SK-N-DZ (cell line): ENCODE measurements around the gene KLHL29.

Experiments used
- DNase-seq: peaks from one replicate; pipeline ENCODE4 v3.0.0-alpha.2; 2015; ENCODE audit warnings: low spot score

The KLHL29 gene

GRCh38 chr2:23692263-23692662, 307.3 kb downstream of the KLHL29 start:
- no peak for DNase-seq

- no peak for DNase-seq
These were observed 308.0 kb downstream of the KLHL29 start for GRCh38 chr2:23692851-23693605.

- DNase-seq, result no peak
These were observed 308.6 kb downstream of the KLHL29 start for GRCh38 chr2:23693606-23693951.

- no peak for DNase-seq
These were observed 309.4 kb downstream of the KLHL29 start for GRCh38 chr2:23694058-23695045.

GRCh38 chr2:23695214-23695889, 310.4 kb downstream of the KLHL29 start:
- DNase-seq, result no peak

GRCh38 chr2:23695890-23696751, 311.1 kb downstream of the KLHL29 start:
- DNase-seq, result no peak

DNA sequence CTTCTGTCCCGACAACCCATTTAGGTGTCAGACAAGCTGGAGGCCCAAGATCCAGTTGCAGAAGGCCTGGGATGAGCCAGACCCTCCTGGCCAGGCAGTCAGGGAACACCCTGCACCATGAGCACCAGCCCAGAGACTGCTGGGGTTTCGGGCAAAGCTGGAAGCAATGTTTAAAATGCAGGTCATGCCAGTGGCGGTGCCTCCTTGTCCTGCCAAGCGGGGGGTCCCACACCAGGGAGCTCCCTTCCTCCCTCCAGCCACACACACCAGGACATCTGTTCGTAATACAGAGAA, 311.7 kb downstream of the KLHL29 start:
- DNase-seq, result no peak

GRCh38 chr2:23697256-23698075, 312.5 kb downstream of the KLHL29 start:
- no peak for DNase-seq

- DNase-seq, result no peak
These were observed 313.2 kb downstream of the KLHL29 start for GRCh38 chr2:23698116-23698693.

GRCh38 chr2:23698721-23699579, 314.0 kb downstream of the KLHL29 start:
- peak; percentile 12 for DNase-seq

GRCh38 chr2:23699580-23699925, 314.6 kb downstream of the KLHL29 start:
- DNase-seq, result no peak

DNA sequence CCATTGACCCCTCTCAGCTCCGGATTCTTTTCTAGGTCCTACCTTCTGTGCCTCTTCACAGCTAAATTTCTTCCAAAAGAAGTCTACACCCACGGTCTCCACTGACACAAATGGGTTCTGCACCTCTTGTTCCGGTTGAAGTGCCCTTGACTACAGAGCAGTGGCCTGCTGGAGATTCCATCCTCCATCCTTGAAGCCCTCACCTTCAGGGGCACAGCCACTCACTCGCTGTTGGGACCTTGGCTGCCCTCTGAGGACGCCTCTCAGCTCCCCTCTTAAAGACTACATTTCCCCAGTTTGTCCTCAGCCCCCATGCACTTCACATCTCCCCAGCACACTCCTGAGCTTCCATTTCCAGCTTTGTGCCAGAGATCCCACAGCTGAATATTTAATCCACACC, 315.6 kb downstream of the KLHL29 start:
- no peak for DNase-seq

GRCh38 chr2:23703037-23703582, 318.1 kb downstream of the KLHL29 start:
- no peak for DNase-seq

GRCh38 chr2:23703583-23704385, 318.8 kb downstream of the KLHL29 start:
- DNase-seq, result no peak

DNA sequence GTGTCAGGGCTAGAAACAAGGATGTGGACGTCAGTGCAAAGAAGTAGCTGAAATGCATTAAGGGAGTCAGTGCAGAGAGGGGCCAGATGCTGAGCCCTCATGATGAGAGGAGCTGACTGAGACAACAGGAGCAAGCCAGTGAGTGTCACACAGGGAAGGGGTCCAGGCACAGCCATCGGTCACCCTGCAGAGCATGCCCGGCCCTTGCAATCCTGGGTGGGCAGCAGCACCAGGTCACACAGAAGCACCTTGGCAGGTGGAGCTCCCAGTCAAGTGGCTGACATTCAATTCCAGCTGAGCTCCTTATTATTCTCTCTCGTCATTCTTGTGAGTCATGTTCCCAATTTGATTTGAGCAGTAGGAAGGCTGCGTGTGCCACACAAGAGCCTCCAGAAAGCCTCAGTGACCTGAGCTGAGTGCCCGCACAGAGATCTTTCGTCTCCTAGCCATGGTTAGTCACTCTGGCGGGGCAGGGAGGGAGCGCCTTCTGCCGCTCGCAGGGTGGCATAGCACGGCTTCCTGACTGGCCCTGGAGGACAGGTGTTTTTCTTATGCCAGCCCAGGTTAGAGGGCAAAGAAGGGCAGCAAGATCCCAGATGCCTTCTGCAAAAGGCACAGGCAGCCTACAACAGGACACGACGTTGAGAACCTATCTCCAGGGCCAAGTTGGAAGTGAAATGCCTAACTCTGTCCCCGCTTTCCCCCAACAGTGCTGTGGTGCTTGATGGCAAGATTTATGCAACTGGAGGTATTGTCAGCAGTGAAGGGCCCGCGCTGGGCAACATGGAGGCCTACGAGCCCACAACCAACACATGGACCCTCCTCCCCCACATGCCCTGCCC, 321.0 kb downstream of the KLHL29 start:
- DNase-seq, result no peak

DNA sequence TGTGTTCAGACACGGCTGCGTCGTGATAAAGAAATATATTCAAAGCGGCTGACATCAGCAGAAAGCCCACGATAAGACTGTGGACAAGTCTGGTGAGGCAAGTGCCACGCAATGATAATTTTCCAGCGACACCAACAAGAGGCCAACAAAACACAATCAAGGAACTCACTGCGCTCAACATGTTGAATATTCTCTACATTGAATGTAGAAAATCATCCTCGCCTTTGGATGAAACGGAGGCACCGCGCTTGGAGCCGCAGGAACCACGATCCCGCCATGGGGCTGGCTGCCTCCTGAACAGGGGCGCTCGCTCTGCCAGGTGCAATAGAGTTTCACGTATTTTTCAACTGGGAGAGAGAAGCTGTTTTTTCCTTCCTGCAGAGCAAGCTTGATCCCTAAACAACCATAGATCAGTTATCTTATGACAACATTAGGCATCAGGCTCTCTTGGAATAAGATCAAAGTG, 321.7 kb downstream of the KLHL29 start:
- DNase-seq, result no peak

DNA sequence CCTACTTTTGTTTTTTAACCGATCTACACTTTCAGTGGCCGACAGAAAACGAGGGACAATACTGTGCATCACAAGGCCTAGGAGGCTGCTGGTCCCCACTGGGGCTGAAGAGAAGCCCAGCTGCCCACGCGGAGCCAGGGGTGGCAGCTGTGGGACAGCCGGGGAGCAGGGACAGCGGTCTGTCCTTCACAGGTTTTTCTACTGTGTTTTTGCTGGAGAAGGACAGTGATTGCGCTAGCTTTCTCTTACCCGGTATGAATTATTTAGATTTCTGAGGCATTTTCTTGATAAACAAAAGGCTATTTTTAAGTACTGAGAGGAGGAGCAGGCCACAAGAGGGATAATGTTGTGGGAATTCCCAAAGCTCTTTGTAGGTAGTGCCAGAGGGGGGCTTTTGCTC, 322.1 kb downstream of the KLHL29 start:
- no peak for DNase-seq
